Measurements from ENCODE around the gene KCNB1.
A peak's percentile ranks its signal among the peaks of the same experiment; 100 is the strongest.
"Not testable (repeated sequence)": the region's sequence is repeated elsewhere in the genome, so short reads cannot be mapped to it uniquely, and the experiment has no call there.

The KCNB1 gene

GRCh38 chr20:49412254-49412653 is 70.2 kb downstream of the KCNB1 start:
- Histone ChIP-seq H3K36me3 (no peaks in the 10 kb centered on the region), H3K4me1 (peaks cover 0 to 31% (median 17%) of the 10 kb centered on the region in 4 donors), H3K4me3 (no peak overlapping the region), H3K27me3 (no peaks in the 10 kb centered on the region), H3K9me3 (no peaks in the 10 kb centered on the region), H3K27ac (no peak overlapping the region)
- intact Hi-C loops (cut with DNase I; ENCODE audit: low total_unique reads), result no loop called here
- TF ChIP-seq, protein P1, sequence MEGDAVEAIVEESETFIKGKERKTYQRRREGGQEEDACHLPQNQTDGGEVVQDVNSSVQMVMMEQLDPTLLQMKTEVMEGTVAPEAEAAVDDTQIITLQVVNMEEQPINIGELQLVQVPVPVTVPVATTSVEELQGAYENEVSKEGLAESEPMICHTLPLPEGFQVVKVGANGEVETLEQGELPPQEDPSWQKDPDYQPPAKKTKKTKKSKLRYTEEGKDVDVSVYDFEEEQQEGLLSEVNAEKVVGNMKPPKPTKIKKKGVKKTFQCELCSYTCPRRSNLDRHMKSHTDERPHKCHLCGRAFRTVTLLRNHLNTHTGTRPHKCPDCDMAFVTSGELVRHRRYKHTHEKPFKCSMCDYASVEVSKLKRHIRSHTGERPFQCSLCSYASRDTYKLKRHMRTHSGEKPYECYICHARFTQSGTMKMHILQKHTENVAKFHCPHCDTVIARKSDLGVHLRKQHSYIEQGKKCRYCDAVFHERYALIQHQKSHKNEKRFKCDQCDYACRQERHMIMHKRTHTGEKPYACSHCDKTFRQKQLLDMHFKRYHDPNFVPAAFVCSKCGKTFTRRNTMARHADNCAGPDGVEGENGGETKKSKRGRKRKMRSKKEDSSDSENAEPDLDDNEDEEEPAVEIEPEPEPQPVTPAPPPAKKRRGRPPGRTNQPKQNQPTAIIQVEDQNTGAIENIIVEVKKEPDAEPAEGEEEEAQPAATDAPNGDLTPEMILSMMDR (IDR thresholded peaks at IDR 0.05), result no peak
- DNase-seq, result no peak

DNA sequence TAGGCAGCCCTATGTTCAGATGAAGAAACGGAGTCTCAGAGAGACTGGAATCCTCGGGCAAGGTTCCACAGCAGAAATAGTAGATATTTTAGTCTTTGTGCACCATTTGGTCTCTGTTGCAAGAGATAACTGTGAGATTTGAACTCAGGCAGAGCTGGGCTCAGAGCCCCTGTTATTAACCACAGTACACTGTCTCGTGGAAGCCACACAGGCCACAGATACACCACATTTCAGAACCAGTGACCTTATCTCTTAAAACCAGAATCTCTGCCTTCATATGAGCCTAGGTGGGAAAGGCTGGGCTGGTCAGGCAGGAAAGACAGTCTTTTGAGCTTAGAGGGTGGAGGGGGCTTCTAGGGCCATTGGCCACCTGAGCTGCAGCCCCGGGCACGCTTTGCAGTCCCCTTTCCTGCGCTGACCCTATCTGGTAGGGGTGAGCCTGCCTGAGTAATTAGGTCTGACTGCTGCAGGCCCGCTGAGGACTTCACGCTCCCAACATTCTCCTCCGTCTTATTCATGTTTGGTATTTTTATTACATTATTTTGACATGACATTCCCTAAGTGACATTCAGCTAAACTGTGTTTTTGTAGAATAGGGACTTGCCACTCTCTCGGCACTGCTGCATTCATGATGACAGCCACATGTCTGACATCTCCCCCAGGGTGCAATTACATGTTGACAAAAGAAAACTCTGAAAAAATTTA is 71.1 kb downstream of the KCNB1 start:
- intact Hi-C loops (cut with DNase I; ENCODE audit: low total_unique reads), result no loop called here
- Histone ChIP-seq H3K4me1 (peaks cover 0 to 30% (median 17%) of the 10 kb centered on the region in 4 donors), H3K36me3 (no peaks in the 10 kb centered on the region), H3K27me3 (no peaks in the 10 kb centered on the region), H3K9me3 (no peaks in the 10 kb centered on the region), H3K27ac (peak overlapping the region; percentile 10 to 20), H3K4me3 (no peak overlapping the region)
- TF ChIP-seq, protein P1 (IDR thresholded peaks at IDR 0.05), result no peak
- no peak for DNase-seq

DNA sequence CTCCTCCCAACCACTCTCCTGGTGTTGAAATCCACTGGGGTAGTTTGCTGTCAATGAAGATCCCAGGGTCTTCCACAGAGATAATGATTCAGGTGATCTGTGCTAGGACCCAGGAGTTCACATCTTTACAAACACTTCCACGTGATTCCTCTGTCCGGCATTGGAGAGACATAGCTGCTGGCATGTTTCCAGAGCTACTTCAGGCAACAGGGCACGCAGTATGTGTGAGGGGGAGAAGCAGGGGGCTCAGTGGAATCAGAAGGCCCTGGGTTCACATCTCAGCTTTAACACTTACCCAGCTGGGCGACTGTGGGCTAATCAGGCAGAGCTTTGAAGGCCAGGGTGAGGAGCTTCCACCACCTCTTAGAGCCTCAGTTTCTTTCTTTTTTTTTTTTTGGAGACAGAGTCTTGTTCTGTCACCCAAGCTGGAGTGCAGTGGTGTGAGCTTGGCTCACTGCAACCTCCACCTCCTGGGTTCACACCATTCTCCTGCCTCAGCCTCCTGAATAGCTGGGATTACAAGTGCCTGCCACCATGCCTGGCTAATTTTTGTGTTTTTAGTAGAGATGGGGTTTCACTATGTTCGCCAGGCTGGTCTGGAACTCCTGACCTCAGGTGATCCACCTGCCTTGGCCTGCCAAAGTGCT is 72.4 kb downstream of the KCNB1 start:
- intact Hi-C loops (cut with DNase I; ENCODE audit: low total_unique reads); H3K27me3 ChIP-seq; H3K36me3 ChIP-seq; H3K4me3 ChIP-seq; DNase-seq; H3K9me3 ChIP-seq: not testable (repeated sequence)
- Histone ChIP-seq H3K27ac (peak overlapping the region in 1 of 2 donors; percentile 20), H3K4me1 (peaks cover 0 to 30% (median 17%) of the 10 kb centered on the region in 4 donors)

DNA sequence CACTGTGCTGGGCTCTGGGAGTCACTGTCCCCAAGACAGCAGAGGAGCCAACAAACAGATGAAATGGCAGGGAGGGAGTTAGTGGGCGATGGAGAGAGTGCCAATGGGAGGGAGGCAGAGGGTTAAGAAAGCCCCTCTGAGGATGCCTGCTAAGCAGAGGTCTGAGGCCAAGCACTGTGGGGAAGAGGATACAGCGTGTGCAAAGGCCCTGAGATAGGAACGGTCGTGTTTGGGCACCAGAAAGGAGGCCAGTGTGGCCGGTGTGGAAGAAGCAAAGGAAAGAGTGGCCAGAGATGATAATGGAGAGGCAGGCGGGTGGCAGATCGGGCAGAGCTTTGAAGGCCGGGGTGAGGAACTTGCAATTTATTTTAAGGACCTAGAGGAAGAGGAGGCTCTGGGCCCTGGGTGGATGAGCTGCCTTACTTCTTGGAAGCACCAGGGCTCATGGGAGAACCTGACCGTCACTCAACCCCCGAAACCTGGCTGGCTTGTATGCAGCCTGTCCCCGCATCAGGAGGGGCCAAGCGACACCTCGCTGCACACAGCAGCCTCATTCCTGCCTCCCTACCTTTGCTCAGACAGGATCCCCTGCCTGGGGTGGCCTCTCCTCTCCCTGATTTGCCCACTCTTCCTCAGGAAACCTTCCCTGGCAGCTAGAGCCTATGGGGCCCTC is 73.0 kb downstream of the KCNB1 start:
- Histone ChIP-seq H3K27me3 (no peaks in the 10 kb centered on the region), H3K9me3 (no peaks in the 10 kb centered on the region), H3K4me1 (peaks cover 0 to 26% (median 17%) of the 10 kb centered on the region in 4 donors), H3K27ac (no peak overlapping the region), H3K4me3 (no peak overlapping the region), H3K36me3 (no peaks in the 10 kb centered on the region)
- no peak for DNase-seq
- intact Hi-C loops (cut with DNase I; ENCODE audit: low total_unique reads), result no loop called here
- TF ChIP-seq, protein P1 (IDR thresholded peaks at IDR 0.05), result no peak

- DNase-seq, result no peak
- H3K9me3 ChIP-seq, result no peaks in the 10 kb centered on the region
- no peaks in the 10 kb centered on the region for H3K27me3 ChIP-seq
- H3K4me3 ChIP-seq, result no peak overlapping the region
- no peak overlapping the region for H3K27ac ChIP-seq
- peaks cover 0 to 24% (median 17%) of the 10 kb centered on the region in 4 donors for H3K4me1 ChIP-seq
- TF ChIP-seq, protein P1 (IDR thresholded peaks at IDR 0.05), result no peak
- H3K36me3 ChIP-seq, result no peaks in the 10 kb centered on the region
- intact Hi-C loops (cut with DNase I; ENCODE audit: low total_unique reads), result no loop called here
These were observed 73.9 kb downstream of the KCNB1 start for GRCh38 chr20:49408509-49409104.

All from tibial artery (tissue), 4 donors.